Measurements from ENCODE around the gene RTBDN. TPM values are rescaled to one million over a fixed set of nuclear protein-coding genes. Genes with fewer than 3 reads are reported as not detected.

The RTBDN gene
- polyA plus RNA-seq, 3 donors, result 0.14 TPM; not detected in 2

DNA sequence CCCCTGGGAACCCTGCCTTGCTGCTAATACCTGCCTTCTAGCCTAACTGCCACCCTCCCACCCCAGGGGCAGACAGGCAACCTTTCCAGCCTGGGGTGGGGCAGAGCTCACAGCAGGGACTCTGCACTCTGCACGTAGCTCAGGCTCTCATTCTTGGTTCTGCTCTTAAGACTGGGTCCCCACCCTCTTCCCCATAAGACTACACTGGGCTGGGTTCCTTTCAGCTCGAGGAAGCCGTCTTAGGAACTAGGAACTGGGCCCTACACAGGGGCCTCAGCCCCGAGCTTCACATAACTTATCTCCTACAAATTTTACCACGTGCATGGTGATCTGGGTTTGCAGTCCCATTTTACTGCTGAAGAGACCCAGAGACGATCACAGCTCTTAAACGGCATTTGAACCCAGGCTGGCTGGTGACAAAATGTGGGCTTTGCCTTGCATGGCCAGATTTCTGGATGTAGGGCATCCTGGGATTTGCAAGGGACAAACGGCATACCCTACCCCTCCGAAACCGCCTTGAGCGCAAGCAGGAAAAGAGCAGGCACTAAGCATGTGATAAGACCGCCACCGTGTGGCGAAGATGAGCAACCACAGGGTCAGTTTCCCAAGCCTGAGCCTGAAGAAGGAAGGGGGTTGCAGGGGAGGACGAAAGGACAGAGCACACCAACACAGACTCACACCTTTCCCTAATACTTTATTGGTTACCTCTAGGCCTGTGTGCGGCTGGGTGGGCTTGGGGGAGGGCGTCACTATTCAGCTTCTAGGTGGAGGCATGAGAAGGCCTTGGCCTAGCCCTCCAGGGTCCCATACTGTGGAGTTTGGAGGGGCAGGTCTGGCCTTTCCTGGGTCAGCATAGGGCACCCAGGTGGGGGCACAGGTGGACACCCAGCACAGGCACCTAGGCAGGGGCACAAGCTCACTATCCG is 38.0 kb downstream of the RTBDN start:
- peak in 2 of 11 donors; percentile 73 to 82 for DNase-seq (ENCODE audit: extremely low read depth in 1 of 11, low read depth in 9 of 11, low spot score in 4 of 11)

DNA sequence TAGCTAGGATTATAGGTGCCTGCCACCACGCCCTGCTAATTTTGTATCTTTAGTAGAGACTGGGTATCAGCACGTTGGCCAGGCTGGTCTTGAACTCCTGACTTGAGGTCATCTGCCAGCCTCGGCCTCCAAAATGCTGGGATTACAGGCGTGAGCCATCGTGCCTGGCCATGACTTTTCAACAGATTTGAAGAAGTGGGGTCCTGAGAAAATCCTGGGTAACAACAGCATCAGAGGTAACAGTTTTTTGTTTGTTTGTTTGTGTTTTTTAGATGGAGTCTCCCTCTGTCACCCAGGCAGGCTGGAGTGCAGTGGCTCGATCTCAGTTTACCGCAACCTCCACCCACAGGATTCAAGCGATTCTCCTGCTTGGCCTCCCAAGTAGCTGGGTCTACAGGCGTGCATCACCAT is 39.4 kb downstream of the RTBDN start:
- DNase-seq (ENCODE audit: extremely low read depth in 1 of 11, low read depth in 9 of 11, low spot score in 4 of 11), result no peak

DNA sequence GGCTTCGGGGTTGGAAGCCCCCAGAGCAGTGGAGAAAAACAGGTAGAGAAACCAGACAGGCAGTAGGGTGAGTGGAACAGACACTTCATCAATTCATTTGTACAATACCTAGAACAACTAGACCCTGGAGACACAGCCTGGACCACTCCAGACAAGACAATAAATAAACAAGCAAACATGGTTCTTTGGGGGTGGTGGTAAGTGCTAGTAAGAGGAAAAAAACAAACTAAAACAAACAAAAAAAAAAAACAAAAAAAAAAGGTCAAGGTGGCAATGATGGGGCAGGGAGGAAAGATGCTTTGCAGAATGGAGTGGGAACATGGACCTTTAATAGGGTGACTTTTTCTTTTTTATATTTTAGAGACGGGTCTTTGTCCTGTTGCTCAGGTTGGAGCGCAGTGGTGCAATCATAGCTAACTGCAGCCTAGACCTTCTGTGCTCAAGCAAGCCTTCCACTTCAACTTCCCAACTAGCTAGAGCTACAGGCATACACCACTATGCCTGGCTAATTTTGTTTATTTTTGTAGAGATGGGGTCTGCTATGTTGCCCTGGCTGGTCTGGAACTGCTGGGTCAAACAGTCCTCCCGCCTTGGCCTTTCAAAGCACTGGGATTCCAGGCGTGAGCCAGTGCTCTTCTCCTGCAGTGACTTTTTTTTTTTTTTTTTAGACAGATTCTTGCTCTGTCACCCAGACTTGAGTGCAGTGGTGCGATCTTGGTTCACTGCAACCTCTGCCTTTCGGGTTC is 40.0 kb downstream of the RTBDN start:
- no peak for DNase-seq (ENCODE audit: extremely low read depth in 1 of 11, low read depth in 9 of 11, low spot score in 4 of 11)

DNA sequence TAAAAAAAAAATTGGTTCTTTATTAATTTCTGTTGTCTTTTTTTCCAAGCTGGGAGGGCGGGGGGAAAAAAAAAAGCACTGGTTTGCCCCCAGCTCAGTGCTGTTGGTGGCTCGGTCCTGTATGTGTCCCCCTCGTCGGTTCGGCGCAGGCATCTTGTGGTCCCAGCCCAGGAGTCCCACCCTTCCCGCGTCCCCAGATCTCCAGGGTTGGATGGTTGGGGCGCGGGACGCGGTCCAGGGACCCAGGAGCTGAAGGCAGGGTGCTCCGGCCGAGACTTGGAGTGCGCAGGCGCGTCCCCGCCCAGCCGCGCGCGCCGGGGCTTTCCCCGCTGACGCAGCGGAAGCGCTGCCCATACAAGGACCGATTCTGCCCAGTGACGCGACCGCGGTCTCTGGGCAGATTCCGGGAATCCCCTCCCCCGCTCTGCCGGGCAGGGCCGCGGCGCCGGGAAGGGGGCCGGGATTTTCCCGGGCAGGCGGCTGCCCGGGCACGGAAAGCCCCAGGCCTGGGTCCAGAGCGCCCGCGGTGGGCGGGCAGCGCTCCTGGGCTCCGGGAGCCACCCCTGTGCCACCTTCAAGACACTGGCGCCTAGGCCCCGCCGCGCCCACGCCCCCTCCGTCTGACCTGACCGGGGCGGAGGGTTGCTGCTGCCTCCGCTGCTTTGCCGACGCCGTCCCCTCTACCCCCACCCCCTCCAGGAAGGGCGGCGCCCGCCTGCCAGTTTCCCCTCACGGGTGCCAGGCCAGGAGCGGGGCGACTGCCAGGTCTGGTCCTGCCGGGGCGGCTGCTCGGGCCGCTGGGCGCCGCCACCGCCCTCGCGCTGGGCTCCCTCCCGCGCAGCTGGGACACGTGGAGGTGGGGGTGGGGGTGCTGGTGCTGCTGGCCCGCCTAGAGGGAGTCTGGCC is 40.8 kb downstream of the RTBDN start:
- peak in 7 of 11 donors; percentile 89 to 93 (median 91) for DNase-seq (ENCODE audit: extremely low read depth in 1 of 11, low read depth in 9 of 11, low spot score in 4 of 11)

DNA sequence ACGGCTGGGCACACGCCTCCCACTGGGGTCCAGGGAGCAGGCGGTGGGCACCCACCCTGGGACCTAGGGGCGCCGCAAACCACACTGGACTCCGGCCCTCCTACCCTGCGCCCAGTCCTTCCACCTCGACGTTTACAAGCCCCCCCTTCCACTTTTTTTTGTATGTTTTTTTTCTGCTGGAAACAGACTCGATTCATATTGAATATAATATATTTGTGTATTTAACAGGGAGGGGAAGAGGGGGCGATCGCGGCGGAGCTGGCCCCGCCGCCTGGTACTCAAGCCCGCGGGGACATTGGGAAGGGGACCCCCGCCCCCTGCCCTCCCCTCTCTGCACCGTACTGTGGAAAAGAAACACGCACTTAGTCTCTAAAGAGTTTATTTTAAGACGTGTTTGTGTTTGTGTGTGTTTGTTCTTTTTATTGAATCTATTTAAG is 41.5 kb downstream of the RTBDN start:
- no peak for DNase-seq (ENCODE audit: extremely low read depth in 1 of 11, low read depth in 9 of 11, low spot score in 4 of 11)

DNA sequence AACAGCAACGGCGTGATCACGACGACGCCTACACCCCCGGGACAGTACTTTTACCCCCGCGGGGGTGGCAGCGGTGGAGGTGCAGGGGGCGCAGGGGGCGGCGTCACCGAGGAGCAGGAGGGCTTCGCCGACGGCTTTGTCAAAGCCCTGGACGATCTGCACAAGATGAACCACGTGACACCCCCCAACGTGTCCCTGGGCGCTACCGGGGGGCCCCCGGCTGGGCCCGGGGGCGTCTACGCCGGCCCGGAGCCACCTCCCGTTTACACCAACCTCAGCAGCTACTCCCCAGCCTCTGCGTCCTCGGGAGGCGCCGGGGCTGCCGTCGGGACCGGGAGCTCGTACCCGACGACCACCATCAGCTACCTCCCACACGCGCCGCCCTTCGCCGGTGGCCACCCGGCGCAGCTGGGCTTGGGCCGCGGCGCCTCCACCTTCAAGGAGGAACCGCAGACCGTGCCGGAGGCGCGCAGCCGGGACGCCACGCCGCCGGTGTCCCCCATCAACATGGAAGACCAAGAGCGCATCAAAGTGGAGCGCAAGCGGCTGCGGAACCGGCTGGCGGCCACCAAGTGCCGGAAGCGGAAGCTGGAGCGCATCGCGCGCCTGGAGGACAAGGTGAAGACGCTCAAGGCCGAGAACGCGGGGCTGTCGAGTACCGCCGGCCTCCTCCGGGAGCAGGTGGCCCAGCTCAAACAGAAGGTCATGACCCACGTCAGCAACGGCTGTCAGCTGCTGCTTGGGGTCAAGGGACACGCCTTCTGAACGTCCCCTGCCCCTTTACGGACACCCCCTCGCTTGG is 42.1 kb downstream of the RTBDN start:
- no peak for DNase-seq (ENCODE audit: extremely low read depth in 1 of 11, low read depth in 9 of 11, low spot score in 4 of 11)

DNA sequence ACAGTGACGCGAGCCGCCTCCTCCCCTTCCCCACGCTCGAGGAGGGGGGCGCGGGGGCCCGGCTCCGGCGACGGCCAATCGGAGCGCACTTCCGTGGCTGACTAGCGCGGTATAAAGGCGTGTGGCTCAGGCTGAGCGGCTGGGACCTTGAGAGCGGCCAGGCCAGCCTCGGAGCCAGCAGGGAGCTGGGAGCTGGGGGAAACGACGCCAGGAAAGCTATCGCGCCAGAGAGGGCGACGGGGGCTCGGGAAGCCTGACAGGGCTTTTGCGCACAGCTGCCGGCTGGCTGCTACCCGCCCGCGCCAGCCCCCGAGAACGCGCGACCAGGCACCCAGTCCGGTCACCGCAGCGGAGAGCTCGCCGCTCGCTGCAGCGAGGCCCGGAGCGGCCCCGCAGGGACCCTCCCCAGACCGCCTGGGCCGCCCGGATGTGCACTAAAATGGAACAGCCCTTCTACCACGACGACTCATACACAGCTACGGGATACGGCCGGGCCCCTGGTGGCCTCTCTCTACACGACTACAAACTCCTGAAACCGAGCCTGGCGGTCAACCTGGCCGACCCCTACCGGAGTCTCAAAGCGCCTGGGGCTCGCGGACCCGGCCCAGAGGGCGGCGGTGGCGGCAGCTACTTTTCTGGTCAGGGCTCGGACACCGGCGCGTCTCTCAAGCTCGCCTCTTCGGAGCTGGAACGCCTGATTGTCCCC is 42.9 kb downstream of the RTBDN start, which contains the start of gene JUNB:
JUNB (plus strand) TSS at position 142 of the 706 bp plus-strand sequence; CDS start at position 428, 286 bp downstream.
- DNase-seq (ENCODE audit: extremely low read depth in 1 of 11, low read depth in 9 of 11, low spot score in 4 of 11), result peak in 7 of 11 donors; percentile 87 to 93 (median 92)

DNA sequence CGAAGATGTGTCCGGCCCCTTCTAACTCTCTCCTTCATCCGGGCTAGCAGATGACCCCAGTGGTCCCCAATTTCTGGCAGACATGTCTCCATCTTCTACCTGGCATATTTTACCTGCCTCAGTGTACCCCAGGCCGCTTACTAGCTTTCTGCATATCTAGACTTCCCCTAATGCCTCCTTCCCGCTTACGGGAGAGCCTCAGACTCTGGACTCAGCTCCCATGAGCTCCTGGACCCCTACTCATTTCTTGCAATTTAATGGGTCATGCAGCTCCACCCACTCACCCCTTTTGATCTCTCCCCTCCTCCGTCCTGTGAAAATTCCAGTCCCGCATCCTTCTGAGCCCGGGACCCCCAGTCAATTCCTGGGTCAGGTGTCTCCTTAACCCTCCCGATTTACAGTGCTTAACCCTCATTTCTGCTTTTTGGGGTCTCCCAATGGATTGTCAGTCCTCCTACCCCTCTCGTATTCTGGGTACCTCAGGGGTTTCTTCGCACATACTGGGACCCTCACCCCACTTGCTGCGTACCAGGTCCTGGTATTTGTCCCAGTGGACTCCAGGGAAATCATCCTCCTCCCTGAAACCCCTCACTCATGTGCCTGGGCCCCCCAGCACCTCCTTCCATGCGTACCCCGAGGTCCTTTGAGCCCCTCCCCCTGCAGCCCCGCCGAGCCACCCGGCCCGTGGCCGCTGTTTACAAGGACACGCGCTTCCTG is 43.6 kb downstream of the RTBDN start:
- no peak for DNase-seq (ENCODE audit: extremely low read depth in 1 of 11, low read depth in 9 of 11, low spot score in 4 of 11)

DNA sequence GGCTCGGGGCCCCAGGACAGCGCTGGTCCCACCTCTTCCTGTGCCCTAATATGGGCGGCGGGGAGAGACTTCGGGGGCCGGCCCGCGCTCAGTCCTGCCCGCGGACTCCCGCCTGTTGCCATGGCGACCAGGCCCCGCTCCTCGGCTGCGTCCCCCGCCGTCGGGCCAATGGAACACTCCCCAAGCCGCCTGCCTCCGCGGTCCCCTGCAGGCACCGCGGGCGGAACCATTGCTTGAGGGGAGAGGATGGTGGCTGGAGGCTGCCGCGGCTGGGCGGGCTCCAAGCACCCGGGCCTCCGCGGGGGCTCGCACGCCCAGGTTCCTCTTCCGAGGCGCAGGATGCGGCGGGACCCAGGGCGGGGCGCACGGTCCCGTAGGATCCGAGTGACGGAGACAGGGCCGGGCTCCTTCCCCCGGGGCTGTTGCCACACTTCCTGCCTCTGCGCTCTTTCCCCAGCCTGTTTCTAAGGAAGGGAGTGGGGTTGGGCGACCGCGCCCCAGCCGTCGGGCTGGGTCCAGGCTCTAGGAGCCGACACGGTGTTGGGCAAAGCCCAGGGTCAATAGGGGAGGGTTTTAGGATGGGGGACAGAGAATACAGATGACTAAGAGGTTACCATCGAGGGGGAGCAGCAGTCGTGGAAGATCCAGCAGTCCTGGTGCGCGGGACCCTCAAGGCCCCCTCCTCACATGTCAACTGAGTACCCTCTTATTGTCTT is 44.3 kb downstream of the RTBDN start:
- peak in 8 of 11 donors; percentile 90 to 95 (median 92) for DNase-seq (ENCODE audit: extremely low read depth in 1 of 11, low read depth in 9 of 11, low spot score in 4 of 11)

DNA sequence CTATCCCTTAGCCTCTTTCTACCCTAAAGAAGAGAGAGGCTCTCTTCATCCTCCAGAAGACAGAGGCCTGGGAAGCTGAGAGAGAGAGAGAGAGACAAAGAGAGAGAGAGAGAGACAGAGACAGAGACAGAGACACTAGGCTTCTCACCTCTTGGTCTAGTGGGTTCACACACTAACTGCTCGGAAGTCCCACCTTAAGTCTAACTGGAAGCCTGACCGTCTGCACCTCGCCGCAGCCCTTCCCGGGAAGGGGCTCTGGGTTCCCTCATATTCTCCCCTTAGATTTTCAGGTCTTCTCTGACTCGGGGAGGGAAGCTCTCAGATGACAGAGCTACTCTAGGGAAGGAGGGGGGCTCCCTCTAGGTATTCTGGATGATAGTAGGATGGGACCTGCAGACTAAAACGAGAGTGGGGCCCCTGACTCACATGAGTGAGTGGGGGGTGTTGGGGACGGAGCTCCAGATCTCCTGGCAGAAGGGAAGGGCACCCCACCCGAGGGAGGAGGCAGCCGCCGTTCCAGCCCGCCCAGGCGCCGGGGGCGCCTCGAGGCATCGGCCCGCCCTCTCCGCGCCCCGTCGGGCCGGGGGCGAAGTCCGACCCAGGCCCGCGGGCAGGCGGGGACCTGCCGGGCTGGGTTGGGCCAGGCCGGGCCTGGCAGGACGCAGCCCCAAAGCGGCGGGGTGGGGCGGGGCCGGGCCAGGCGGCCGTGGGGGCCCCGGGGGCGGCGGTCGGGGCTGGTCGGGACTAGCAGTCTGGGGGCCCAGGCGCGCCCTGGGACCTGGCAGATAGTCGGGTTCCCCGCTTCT is 45.1 kb downstream of the RTBDN start:
- no peak for DNase-seq (ENCODE audit: extremely low read depth in 1 of 11, low read depth in 9 of 11, low spot score in 4 of 11)

DNA sequence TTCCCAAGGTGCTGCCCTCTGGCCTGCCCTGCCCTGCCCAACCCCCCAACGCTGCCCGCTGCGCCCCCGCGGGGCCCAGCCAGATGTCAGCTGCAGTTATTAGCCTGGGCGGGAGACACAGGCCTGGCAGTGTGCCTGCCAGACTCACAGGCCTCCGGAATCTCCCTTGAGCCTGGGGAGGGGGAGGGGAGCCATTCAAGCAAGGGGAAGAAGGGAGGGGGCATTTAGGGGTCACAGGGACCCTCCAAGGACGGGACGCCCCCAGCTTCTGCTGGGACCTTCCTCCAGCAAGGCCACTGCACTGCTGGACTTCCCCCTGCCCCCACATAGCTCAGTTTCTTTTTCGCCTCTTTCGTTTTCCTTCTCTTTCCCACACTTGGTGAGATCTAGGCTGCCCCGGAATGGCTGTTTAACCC is 45.7 kb downstream of the RTBDN start:
- DNase-seq (ENCODE audit: extremely low read depth in 1 of 11, low read depth in 9 of 11, low spot score in 4 of 11), result no peak

DNA sequence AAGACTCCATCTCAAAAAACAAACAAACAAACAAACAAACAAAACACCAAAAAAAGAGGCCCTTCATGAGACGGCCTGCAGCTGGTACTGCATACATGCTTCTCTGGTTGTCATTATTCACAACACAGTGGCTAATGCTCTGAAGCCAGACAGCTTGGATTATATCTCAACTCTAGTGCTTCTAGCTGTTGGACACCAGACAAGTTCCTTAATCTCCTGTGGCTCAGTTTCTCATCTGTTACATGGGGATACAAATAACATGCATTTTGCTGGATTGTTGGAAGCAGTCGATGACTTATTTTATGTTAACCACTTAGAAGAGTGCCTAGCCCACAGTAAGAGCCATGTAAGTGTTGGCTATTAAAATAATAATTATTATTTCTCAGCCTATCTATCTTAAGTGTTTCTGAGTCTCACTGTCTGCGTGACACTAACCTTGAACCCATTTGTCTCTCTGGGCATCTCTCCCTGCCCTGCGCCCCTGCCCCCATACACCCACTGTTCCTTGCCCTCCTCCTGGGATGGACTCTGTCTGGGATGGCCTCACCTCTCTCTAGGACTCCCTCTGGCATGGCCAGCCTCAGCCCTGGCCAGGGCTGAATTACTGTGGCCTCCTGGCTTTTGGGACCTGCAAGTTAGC is 46.2 kb downstream of the RTBDN start:
- DNase-seq (ENCODE audit: extremely low read depth in 1 of 11, low read depth in 9 of 11, low spot score in 4 of 11), result no peak

DNA sequence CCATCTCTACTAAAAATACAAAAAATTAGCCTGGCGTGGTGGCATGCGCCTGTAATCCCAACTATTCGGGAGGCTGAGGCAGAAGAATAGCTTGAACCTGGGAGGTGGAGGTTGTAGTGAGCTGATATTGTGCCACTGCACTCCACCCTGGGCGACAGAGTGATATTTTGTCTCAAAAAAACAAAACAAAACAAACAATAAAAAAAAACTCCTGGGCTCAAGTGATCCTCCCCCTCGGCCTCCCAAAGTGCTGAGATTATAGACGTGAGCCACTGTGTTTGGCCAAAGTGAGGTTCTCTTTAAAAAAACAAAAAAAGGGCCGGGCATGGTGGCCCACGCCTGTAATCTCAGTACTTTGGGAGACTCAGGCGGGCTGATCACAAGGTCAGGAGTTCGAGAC is 46.9 kb downstream of the RTBDN start:
- no peak for DNase-seq (ENCODE audit: extremely low read depth in 1 of 11, low read depth in 9 of 11, low spot score in 4 of 11)

DNA sequence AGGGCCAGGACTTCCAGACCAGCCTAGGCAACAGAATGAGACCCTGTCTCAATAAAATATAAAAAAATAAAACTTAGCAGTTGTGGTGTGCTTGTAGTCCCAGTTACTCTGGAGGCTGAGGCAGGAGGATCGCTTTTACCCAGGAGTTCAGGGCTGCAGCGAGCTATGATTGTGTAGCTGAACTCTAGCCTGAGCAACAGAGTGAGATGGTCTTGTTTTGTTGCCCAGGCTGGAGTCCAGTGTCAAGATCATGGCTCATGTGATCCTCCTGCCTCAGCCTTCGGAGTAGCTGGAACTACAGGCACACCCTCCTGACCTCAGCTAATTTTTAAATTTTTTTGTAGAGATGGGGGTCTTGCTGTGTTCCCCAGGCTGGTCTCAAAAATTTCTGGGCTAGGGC is 47.4 kb downstream of the RTBDN start:
- DNase-seq (ENCODE audit: extremely low read depth in 1 of 11, low read depth in 9 of 11, low spot score in 4 of 11), result no peak

All from renal cortex interstitium (tissue), 11 donors.